Measurements from ENCODE around the gene KRT23.

Gene KRT23

DNA sequence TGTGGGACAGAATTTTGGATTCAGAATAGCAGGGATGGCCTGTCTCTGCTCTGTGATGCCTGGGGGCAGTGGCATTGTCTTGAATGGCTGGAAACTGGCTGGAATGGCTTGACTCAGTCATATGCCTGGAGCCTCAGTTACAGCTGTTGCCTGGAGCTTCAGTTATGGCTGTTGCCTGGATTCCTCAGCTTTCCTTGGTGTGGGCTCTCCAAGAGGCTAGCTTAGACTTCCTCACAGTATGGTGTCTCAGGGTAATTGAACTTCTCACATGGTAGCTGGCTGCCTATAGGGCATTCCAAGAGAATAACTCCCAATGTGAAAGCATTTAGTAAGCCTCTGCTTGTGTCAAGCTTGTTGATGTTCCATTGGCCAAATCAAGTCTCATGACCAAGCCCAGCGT, 21.1 kb downstream of the KRT23 start:
- Histone ChIP-seq H3K36me3 (ENCODE audit: control insufficient read depth, insufficient read depth, low read length) (no peaks in the 10 kb centered on the region), H3K27ac (no peak overlapping the region), H3K27me3 (ENCODE audit: control insufficient read depth, insufficient read depth, low read length) (no peaks in the 10 kb centered on the region), H2AFZ (no peak overlapping the region), H3K4me1 (no peaks in the 10 kb centered on the region), H3K4me3 (ENCODE audit: low read depth, low read length) (no peak overlapping the region), H3K9ac (no peak overlapping the region), H3K79me2 (no peaks in the 10 kb centered on the region), H3K4me2 (ENCODE audit: low read length) (no peak overlapping the region), H3K9me3 (ENCODE audit: control insufficient read depth, low read length) (no peaks in the 10 kb centered on the region)
- TF ChIP-seq, protein P1, sequence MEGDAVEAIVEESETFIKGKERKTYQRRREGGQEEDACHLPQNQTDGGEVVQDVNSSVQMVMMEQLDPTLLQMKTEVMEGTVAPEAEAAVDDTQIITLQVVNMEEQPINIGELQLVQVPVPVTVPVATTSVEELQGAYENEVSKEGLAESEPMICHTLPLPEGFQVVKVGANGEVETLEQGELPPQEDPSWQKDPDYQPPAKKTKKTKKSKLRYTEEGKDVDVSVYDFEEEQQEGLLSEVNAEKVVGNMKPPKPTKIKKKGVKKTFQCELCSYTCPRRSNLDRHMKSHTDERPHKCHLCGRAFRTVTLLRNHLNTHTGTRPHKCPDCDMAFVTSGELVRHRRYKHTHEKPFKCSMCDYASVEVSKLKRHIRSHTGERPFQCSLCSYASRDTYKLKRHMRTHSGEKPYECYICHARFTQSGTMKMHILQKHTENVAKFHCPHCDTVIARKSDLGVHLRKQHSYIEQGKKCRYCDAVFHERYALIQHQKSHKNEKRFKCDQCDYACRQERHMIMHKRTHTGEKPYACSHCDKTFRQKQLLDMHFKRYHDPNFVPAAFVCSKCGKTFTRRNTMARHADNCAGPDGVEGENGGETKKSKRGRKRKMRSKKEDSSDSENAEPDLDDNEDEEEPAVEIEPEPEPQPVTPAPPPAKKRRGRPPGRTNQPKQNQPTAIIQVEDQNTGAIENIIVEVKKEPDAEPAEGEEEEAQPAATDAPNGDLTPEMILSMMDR (IDR thresholded peaks at IDR 0.05): no peak

DNA sequence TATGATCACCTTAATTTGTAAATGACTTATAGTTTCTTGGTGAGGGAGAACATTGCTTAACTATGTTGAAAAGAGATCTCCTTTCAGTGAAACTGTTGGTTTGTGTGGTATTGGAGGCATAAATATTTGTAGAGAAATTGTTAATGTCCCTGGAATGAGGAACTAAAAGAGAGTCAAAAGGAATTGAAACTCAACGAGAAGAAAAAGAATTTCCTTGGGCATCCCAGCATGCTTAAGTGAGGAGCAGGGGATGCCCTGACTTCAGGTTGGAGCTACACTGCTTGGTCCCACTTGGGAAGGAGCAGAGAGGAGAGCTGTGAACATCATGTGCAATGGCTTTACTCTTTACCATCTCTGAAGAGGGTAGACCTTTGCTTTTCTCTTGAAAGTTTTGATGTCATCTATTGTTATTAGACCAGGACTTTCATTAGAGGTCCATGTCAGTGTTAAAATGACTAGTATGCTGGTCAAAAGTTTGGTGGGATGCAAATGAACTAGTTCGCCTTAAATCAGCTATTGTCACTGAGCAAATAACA, 21.7 kb downstream of the KRT23 start:
- no peaks in the 10 kb centered on the region for H3K79me2 ChIP-seq
- H3K27ac ChIP-seq: no peak overlapping the region

GRCh38 chr17:40915199-40915661, 22.2 kb downstream of the KRT23 start:
- peaks cover 6% of the 10 kb centered on the region for H3K4me1 ChIP-seq
- H3K27me3 ChIP-seq (ENCODE audit: control insufficient read depth, insufficient read depth, low read length): no peaks in the 10 kb centered on the region
- no peak overlapping the region for H2AFZ ChIP-seq
- H3K4me2 ChIP-seq (ENCODE audit: low read length): no peak overlapping the region
- no peak overlapping the region for H3K27ac ChIP-seq
- no peak overlapping the region for H3K4me3 ChIP-seq (ENCODE audit: low read depth, low read length)
- no peak overlapping the region for H3K9ac ChIP-seq
- TF ChIP-seq, protein P1 (IDR thresholded peaks at IDR 0.05): no peak
- H3K9me3 ChIP-seq (ENCODE audit: control insufficient read depth, low read length): no peaks in the 10 kb centered on the region
- H3K79me2 ChIP-seq: no peaks in the 10 kb centered on the region
- H3K36me3 ChIP-seq (ENCODE audit: control insufficient read depth, insufficient read depth, low read length): no peaks in the 10 kb centered on the region

More for the DNA sequence above, 21.7 kb downstream of the KRT23 start:
- Histone ChIP-seq H3K36me3 (ENCODE audit: control insufficient read depth, insufficient read depth, low read length) (no peaks in the 10 kb centered on the region), H2AFZ (no peak overlapping the region), H3K9me3 (ENCODE audit: control insufficient read depth, low read length) (no peaks in the 10 kb centered on the region), H3K4me1 (peaks cover 4% of the 10 kb centered on the region), H3K4me3 (ENCODE audit: low read depth, low read length) (no peak overlapping the region), H3K27me3 (ENCODE audit: control insufficient read depth, insufficient read depth, low read length) (no peaks in the 10 kb centered on the region), H3K9ac (no peak overlapping the region), H3K4me2 (ENCODE audit: low read length) (no peak overlapping the region)
- TF ChIP-seq, protein P1 (IDR thresholded peaks at IDR 0.05): no peak

DNA sequence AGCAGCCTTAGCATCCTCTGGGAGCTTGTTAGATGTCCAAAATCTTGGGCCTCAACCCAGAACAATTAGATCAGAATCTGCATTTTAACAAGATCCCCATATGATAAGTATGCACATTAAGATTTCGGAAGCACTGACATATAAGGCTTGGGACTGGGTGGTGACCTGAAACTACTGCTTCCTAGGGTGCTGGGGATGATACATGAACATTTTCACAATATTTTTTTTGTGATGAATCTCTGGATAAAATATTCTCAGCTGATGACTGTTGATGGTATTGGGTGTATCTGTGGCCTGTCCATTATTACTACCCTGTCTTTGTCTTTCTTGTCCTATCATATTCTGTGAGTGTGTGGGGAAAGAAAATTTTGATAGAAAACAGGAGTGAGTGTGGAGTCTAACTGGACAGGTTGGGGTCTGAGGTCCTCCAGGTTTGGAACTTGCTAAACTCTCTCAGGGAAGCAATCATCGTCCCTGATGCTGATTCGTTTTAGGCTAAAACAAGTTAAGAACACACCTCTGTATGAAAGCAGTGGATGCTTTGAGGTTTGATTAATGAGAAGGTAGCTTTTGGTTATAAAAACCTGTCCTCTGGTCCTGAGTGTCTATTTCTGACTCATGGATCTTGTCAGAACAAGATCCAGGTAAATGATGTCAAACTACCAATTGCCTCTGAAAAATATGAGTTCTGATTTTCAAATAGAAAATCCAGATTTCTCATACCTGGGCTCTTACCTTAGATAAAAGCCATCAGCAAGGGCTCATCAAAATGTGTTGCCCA, 23.2 kb downstream of the KRT23 start:
- Histone ChIP-seq H3K27ac (no peak overlapping the region), H3K4me1 (peaks cover 11% of the 10 kb centered on the region), H3K36me3 (ENCODE audit: control insufficient read depth, insufficient read depth, low read length) (no peaks in the 10 kb centered on the region), H3K9ac (no peak overlapping the region), H3K4me3 (ENCODE audit: low read depth, low read length) (no peak overlapping the region), H3K9me3 (ENCODE audit: control insufficient read depth, low read length) (no peaks in the 10 kb centered on the region), H2AFZ (no peak overlapping the region), H3K4me2 (ENCODE audit: low read length) (no peak overlapping the region), H3K27me3 (ENCODE audit: control insufficient read depth, insufficient read depth, low read length) (no peaks in the 10 kb centered on the region), H3K79me2 (no peaks in the 10 kb centered on the region)
- TF ChIP-seq, protein P1 (IDR thresholded peaks at IDR 0.05): no peak

Data from parathyroid adenoma (tissue), 2 donors.